ENCODE data around the gene TBXT.

The TBXT gene

GRCh38 chr6:166197361-166197760 lies 29.7 kb upstream of the TBXT start:
- TF ChIP-seq REST (IDR thresholded peaks at IDR 0.05; ENCODE audit: insufficient read depth in 1 of 2, low read depth in 2 of 2, low read length in 2 of 2): no peak
- TF ChIP-seq SIN3A (IDR thresholded peaks at IDR 0.05; ENCODE audit: borderline replicate concordance, insufficient read depth, low read length): no peak
- no peak for TF ChIP-seq FOXP2 (optimal IDR thresholded peaks at IDR 0.05; ENCODE audit: borderline replicate concordance, extremely low read depth, extremely low read length, insufficient read depth)
- TF ChIP-seq POLR2AphosphoS5 (IDR thresholded peaks at IDR 0.05; ENCODE audit: low read depth, low read length): no peak
- TF ChIP-seq TAF1 (IDR thresholded peaks at IDR 0.05; ENCODE audit: borderline replicate concordance, insufficient read depth, low read length): no peak

- no peak for TF ChIP-seq SIN3A (IDR thresholded peaks at IDR 0.05; ENCODE audit: borderline replicate concordance, insufficient read depth, low read length)
- TF ChIP-seq FOXP2 (optimal IDR thresholded peaks at IDR 0.05; ENCODE audit: borderline replicate concordance, extremely low read depth, extremely low read length, insufficient read depth): no peak
- no peak for TF ChIP-seq POLR2AphosphoS5 (IDR thresholded peaks at IDR 0.05; ENCODE audit: low read depth, low read length)
- TF ChIP-seq REST (IDR thresholded peaks at IDR 0.05; ENCODE audit: insufficient read depth in 1 of 2, low read depth in 2 of 2, low read length in 2 of 2): no peak
- TF ChIP-seq TAF1 (IDR thresholded peaks at IDR 0.05; ENCODE audit: borderline replicate concordance, insufficient read depth, low read length): no peak
Observed at GRCh38 chr6:166195860-166196238, 28.2 kb upstream of the TBXT start.

- TF ChIP-seq POLR2AphosphoS5 (IDR thresholded peaks at IDR 0.05; ENCODE audit: low read depth, low read length) (no peak), REST (IDR thresholded peaks at IDR 0.05; ENCODE audit: insufficient read depth in 1 of 2, low read depth in 2 of 2, low read length in 2 of 2) (no peak), SIN3A (IDR thresholded peaks at IDR 0.05; ENCODE audit: borderline replicate concordance, insufficient read depth, low read length) (no peak), FOXP2 (optimal IDR thresholded peaks at IDR 0.05; ENCODE audit: borderline replicate concordance, extremely low read depth, extremely low read length, insufficient read depth) (no peak), TAF1 (IDR thresholded peaks at IDR 0.05; ENCODE audit: borderline replicate concordance, insufficient read depth, low read length) (no peak)
Observed at GRCh38 chr6:166194914-166195859, 27.5 kb upstream of the TBXT start.

- TF ChIP-seq REST (IDR thresholded peaks at IDR 0.05; ENCODE audit: insufficient read depth in 1 of 2, low read depth in 2 of 2, low read length in 2 of 2) (no peak), SIN3A (IDR thresholded peaks at IDR 0.05; ENCODE audit: borderline replicate concordance, insufficient read depth, low read length) (no peak), POLR2AphosphoS5 (IDR thresholded peaks at IDR 0.05; ENCODE audit: low read depth, low read length) (no peak), FOXP2 (optimal IDR thresholded peaks at IDR 0.05; ENCODE audit: borderline replicate concordance, extremely low read depth, extremely low read length, insufficient read depth) (no peak)
Observed at GRCh38 chr6:166192557-166192956, 24.9 kb upstream of the TBXT start.
